SK-N-SH treated with all-trans-retinoic acid at 6 μM for 48 hours (cell line): ENCODE results near the gene BRD2.

ENCODE experiments used
- ARNTL ChIP-seq: fragments of 450-650 bp; formaldehyde crosslinking; IDR thresholded peaks from 2 replicates; pipeline ENCODE4 v1.5.0; 2020; ENCODE audit warnings: low read depth, mild to moderate bottlenecking, moderate library complexity, borderline replicate concordance
- CREB5 ChIP-seq: fragments of 250-450 bp; sonication (Bioruptor Pico); IDR thresholded peaks from 2 replicates; pipeline ENCODE4 v1.5.1; 2020; ENCODE audit warnings: low read depth, mild to moderate bottlenecking, moderate library complexity
- CSDC2 ChIP-seq: fragments of 250-450 bp; sonication (Bioruptor Pico); IDR thresholded peaks from 2 replicates; pipeline ENCODE4 v1.5.0; 2020; ENCODE audit warnings: mild to moderate bottlenecking, moderate library complexity
- CSRNP3 ChIP-seq: fragments of 250-450 bp; sonication (Bioruptor Pico); IDR thresholded peaks from 2 replicates; pipeline ENCODE4 v1.5.1; 2021; ENCODE audit warnings: mild to moderate bottlenecking, moderate library complexity
- GLIS3 ChIP-seq: fragments of 250-450 bp; sonication (Bioruptor Pico); IDR thresholded peaks from 2 replicates; pipeline ENCODE4 v1.5.0; 2020; ENCODE audit warnings: mild to moderate bottlenecking, moderate library complexity
- ISL1 ChIP-seq: fragments of 250-450 bp; sonication (Bioruptor Pico); IDR thresholded peaks from 2 replicates; pipeline ENCODE4 v2.1.2; 2022; ENCODE audit warnings: mild to moderate bottlenecking, moderate library complexity
- PATZ1 ChIP-seq: fragments of 250-450 bp; sonication (Bioruptor Pico); IDR thresholded peaks from 2 replicates; pipeline ENCODE4 v1.8.0; 2020; ENCODE audit warnings: mild to moderate bottlenecking, moderate library complexity, borderline replicate concordance
- SNAI2 ChIP-seq: fragments of 250-450 bp; sonication (Bioruptor Pico); IDR thresholded peaks from 2 replicates; pipeline ENCODE4 v1.5.0; 2020; ENCODE audit warnings: mild to moderate bottlenecking, moderate library complexity
- TOX ChIP-seq: fragments of 250-450 bp; sonication (Bioruptor Pico); IDR thresholded peaks from 2 replicates; pipeline ENCODE4 v1.8.0; 2021; ENCODE audit warnings: mild to moderate bottlenecking, moderate library complexity, borderline replicate concordance
- ZFP3 ChIP-seq: fragments of 250-450 bp; sonication (Bioruptor Pico); IDR thresholded peaks from 2 replicates; pipeline ENCODE4 v1.5.0; 2020; ENCODE audit warnings: mild to moderate bottlenecking, moderate library complexity

- TF ChIP-seq PATZ1 (CRISPR knock-in tag) = no peak
- no peak for TF ChIP-seq ZFP3 (CRISPR knock-in tag)
- no peak for TF ChIP-seq ARNTL (CRISPR knock-in tag)
- no peak for TF ChIP-seq TOX (CRISPR knock-in tag)
- no peak for TF ChIP-seq SNAI2
- TF ChIP-seq ISL1 = no peak
- no peak for TF ChIP-seq CREB5 (CRISPR knock-in tag)
- no peak for TF ChIP-seq CSRNP3 (CRISPR knock-in tag)
- no peak for TF ChIP-seq CSDC2 (CRISPR knock-in tag)
- TF ChIP-seq GLIS3 (CRISPR knock-in tag) = no peak
Measured at GRCh38 chr6:33014841-33015634, 46.6 kb downstream of the BRD2 start.
